Upper lobe of left lung (tissue), 6 donors: Measurements from ENCODE around the gene AFF4. TPM values are rescaled to one million over a fixed set of nuclear protein-coding genes. Genes with fewer than 3 reads are reported as not detected.
"Not testable (repeated sequence)": the region's sequence is repeated elsewhere in the genome, so short reads cannot be mapped to it uniquely, and the experiment has no call there.

ENCODE experiments used
- ATAC-seq, 2 donors: fragments of 200-7000 bp; cut with Tn5 transposase; one replicate each; pipeline ENCODE4 v1.9.1; 2022; ENCODE audit warnings: mild to moderate bottlenecking in 2 of 2, moderate library complexity in 2 of 2; ENCODE audit not compliant: low FRiP score in 2 of 2
- DNase-seq, 2 donors: peaks; one replicate each; pipeline ENCODE4 v3.0.0-alpha.2; 2019 to 2020
- H3K27ac ChIP-seq, 4 donors: fragments of 200-600 bp; sonication (generic); one replicate each; pipeline ENCODE4 v1.5.1; 2016 to 2019
- H3K27me3 ChIP-seq, 4 donors: fragments of 200-600 bp; sonication (generic); one replicate each; pipeline ENCODE4 v1.5.1; 2017 to 2019
- H3K36me3 ChIP-seq, 4 donors: fragments of 200-600 bp; sonication (generic); one replicate each; pipeline ENCODE4 v1.5.1; 2016 to 2019
- H3K4me1 ChIP-seq, 4 donors: fragments of 200-600 bp; sonication (generic); one replicate each; pipeline ENCODE4 v1.5.1; 2018 to 2019
- H3K4me3 ChIP-seq, 4 donors: fragments of 200-600 bp; sonication (generic); one replicate each; pipeline ENCODE4 v1.5.1; 2017 to 2019; ENCODE audit warnings: mild to moderate bottlenecking in 2 of 4, moderate library complexity in 1 of 4
- H3K9me3 ChIP-seq, 4 donors: fragments of 200-600 bp; sonication (generic); one replicate each; pipeline ENCODE4 v1.5.1; 2018 to 2019
- EP300 ChIP-seq, 4 donors: sonication (generic); formaldehyde crosslinking; IDR thresholded peaks; one replicate each; pipeline ENCODE4 v1.5.1; 2017; ENCODE audit warnings: antibody characterized with exemption in 4 of 4, control low read depth in 2 of 4
- POLR2A ChIP-seq, 4 donors: fragments of 450-650 bp; IDR thresholded peaks; one replicate each; pipeline ENCODE4 v1.5.1; 2016 to 2017; ENCODE audit warnings: antibody characterized with exemption in 4 of 4, mild to moderate bottlenecking in 2 of 4
- POLR2AphosphoS5 ChIP-seq, 2 donors: sonication (generic); formaldehyde crosslinking; IDR thresholded peaks; one replicate each; pipeline ENCODE4 v1.5.1; 2017; ENCODE audit warnings: antibody characterized with exemption in 2 of 2
- WGBS, 2 donors: methylation state at CpG; one replicate each; pipeline ENCODE4 v1.1.5; 2017 to 2018; 5-methylcytosine and 5-hydroxymethylcytosine counted together
- total RNA-seq, 6 donors: library from RNA; depleted of rRNA in 4 of 6; stranded (reverse); fragments of >200 nt in 4 of 6; gene quantifications; one replicate each; pipeline versions ENCODE4 v1.1.0 to v1.2.1, GENCODE V29; 2016 to 2021
- TF ChIP-seq, protein P1 (sequence below), 6 experiments: fragments of 450-650 bp in 4 of 6; fragments of 200-600 bp in 2 of 6; sonication (generic) in 2 of 6; IDR thresholded peaks; one replicate each; pipeline ENCODE4 v1.5.1; 2016 to 2019; ENCODE audit warnings: antibody characterized with exemption in 6 of 6
- donor health status: DM: no; HTN: no; CAD: no; lungs with moderate emphysema.
- donor health status: DM: no; HTN: yes; CAD: no; lungs with severe emphysema.

The AFF4 gene, protein sequence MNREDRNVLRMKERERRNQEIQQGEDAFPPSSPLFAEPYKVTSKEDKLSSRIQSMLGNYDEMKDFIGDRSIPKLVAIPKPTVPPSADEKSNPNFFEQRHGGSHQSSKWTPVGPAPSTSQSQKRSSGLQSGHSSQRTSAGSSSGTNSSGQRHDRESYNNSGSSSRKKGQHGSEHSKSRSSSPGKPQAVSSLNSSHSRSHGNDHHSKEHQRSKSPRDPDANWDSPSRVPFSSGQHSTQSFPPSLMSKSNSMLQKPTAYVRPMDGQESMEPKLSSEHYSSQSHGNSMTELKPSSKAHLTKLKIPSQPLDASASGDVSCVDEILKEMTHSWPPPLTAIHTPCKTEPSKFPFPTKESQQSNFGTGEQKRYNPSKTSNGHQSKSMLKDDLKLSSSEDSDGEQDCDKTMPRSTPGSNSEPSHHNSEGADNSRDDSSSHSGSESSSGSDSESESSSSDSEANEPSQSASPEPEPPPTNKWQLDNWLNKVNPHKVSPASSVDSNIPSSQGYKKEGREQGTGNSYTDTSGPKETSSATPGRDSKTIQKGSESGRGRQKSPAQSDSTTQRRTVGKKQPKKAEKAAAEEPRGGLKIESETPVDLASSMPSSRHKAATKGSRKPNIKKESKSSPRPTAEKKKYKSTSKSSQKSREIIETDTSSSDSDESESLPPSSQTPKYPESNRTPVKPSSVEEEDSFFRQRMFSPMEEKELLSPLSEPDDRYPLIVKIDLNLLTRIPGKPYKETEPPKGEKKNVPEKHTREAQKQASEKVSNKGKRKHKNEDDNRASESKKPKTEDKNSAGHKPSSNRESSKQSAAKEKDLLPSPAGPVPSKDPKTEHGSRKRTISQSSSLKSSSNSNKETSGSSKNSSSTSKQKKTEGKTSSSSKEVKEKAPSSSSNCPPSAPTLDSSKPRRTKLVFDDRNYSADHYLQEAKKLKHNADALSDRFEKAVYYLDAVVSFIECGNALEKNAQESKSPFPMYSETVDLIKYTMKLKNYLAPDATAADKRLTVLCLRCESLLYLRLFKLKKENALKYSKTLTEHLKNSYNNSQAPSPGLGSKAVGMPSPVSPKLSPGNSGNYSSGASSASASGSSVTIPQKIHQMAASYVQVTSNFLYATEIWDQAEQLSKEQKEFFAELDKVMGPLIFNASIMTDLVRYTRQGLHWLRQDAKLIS
- 10 to 100 TPM; 60.8 to 94.5 (median 72.8) TPM for total RNA-seq

DNA sequence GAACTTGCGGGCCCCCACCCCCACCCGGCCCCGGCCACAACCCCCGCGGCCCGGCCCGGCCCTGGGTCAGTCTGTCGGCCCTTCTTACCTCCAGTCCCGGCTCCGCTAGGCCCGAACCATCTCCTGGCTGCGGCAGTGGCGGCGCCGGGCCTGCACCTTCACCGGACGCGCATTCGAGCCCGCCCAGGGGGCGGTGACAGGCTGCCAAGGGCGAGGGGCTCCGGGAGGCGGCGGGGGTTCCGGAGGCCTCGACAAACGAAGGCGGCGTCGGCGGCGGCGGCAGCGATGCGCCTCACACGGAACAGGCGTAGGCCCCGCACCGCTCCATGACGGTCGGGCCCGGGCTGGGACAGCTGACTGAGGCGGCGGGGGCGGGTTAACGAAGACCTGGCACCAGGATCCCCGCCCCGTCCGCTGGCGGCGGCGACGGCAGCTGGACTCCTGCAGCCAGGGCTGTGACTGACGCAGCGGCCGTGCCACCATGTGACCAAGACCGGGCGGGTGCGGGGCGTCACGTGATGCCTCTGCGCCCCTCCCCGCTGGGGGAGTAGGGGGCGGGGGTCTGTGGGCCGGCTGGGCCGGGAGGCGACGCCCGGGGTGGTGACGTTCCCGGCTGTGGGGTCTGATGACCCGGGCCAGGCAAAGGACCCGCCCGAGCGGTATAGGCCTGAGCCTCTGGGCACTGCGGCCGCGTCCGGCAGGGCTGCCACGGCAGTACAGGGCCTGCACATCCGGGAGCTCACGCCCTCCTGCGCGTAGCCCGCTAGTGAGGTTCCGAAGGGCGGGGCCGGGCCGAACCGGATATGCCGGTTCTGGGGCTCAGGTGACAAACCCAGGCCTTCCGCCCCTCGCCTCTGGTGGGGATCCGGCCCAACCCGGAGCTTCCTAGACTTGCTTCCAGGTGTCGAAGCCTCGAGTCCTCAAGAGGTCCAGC lies at the start of gene AFF4:
Gene AFF4 (minus strand): TSS at position 464 of the 934 bp plus-strand sequence. CDS start 26,445 bp downstream, outside the sequence.
- H3K4me3 ChIP-seq: peak within 1 kb of the TSS; percentile 73 to 88 (median 86)
- H3K27me3 ChIP-seq: no peaks in the 10 kb centered on the region
- peak within 1 kb of the TSS; percentile 98 to 100 (median 99) for H3K27ac ChIP-seq
- no peaks in the 10 kb centered on the region for H3K9me3 ChIP-seq
- 1 to 2% methylated on average over 19 to 32 of the region's 98 CpGs for WGBS, 2 donors
- peaks cover 15 to 36% (median 24%) of the 10 kb centered on the region in 4 donors for H3K4me1 ChIP-seq
- TF ChIP-seq POLR2A (IDR thresholded peaks at IDR 0.05) (peak; percentile 68 to 99 (median 98)), EP300 (IDR thresholded peaks at IDR 0.05) (peak in 1 of 4 donors; percentile 85), POLR2AphosphoS5 (IDR thresholded peaks at IDR 0.05) (peak; percentile 98 to 99)
- TF ChIP-seq, protein P1, sequence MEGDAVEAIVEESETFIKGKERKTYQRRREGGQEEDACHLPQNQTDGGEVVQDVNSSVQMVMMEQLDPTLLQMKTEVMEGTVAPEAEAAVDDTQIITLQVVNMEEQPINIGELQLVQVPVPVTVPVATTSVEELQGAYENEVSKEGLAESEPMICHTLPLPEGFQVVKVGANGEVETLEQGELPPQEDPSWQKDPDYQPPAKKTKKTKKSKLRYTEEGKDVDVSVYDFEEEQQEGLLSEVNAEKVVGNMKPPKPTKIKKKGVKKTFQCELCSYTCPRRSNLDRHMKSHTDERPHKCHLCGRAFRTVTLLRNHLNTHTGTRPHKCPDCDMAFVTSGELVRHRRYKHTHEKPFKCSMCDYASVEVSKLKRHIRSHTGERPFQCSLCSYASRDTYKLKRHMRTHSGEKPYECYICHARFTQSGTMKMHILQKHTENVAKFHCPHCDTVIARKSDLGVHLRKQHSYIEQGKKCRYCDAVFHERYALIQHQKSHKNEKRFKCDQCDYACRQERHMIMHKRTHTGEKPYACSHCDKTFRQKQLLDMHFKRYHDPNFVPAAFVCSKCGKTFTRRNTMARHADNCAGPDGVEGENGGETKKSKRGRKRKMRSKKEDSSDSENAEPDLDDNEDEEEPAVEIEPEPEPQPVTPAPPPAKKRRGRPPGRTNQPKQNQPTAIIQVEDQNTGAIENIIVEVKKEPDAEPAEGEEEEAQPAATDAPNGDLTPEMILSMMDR (IDR thresholded peaks at IDR 0.05): peak in 3 of 6 experiments; percentile 13 to 39 (median 33)
- H3K36me3 ChIP-seq: no peaks in the 10 kb centered on the region
- ATAC-seq (peak; percentile 97), DNase-seq (peak; percentile 98 to 99)

DNA sequence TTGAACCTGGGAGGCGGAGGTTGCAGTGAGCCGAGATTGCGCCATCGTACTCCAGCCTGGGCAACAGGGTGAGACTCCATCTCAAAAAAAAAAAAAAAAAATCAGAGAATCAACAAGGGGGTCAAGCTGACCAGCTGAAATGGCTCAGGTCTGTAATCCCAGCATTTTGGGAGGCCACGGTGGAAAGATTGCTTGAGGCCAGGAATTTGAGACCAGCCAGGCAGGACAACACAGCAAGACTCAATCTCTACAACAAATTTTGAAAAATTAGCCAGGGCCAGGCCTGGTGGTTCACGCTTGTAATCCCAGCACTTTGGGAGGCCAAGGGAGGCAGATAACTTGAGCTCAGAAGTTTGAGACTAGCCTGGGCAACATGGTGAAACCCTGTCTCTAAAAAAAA lies 45.0 kb upstream of the AFF4 start:
- H3K27me3 ChIP-seq, ATAC-seq, H3K9me3 ChIP-seq, H3K4me1 ChIP-seq, DNase-seq, H3K27ac ChIP-seq, H3K4me3 ChIP-seq: not testable (repeated sequence)
- peaks cover 10 to 40% (median 18%) of the 10 kb centered on the region in 4 donors for H3K36me3 ChIP-seq
- 79 to 81% methylated on average over 6 of the region's 6 CpGs for WGBS, 2 donors

GRCh38 chr5:133006653-133007052 lies 43.2 kb upstream of the AFF4 start:
- H3K27ac ChIP-seq: no peak overlapping the region
- peaks cover 13 to 53% (median 25%) of the 10 kb centered on the region in 4 donors for H3K36me3 ChIP-seq
- no peaks in the 10 kb centered on the region for H3K9me3 ChIP-seq
- H3K4me3 ChIP-seq: no peak overlapping the region
- no peak for ATAC-seq
- no peak for DNase-seq
- TF ChIP-seq POLR2A (IDR thresholded peaks at IDR 0.05) (no peak), EP300 (IDR thresholded peaks at IDR 0.05) (no peak), POLR2AphosphoS5 (IDR thresholded peaks at IDR 0.05) (no peak)
- TF ChIP-seq, protein P1 (IDR thresholded peaks at IDR 0.05): no peak
- 66 to 69% methylated on average over 1 of the region's 1 CpG for WGBS, 2 donors
- H3K27me3 ChIP-seq: no peaks in the 10 kb centered on the region
- no peaks in the 10 kb centered on the region for H3K4me1 ChIP-seq

DNA sequence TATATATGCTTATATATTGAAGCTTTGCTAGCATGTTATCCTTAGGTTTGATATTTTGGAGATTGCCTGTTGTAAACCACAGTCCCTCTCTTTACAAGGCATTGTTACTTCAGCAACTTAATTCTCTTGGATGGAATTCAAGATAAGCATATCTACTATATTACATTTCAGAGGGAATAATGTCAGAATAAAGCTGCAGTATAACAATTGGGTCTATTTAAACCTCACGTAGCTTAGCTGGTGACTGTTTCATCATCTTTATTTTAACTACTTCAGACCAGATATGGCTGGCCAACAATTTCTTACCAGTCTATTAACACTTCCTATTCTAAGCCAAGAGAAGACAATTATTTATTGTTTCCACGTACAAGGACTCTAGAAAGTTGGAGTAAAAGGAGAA lies 35.8 kb upstream of the AFF4 start:
- no peaks in the 10 kb centered on the region for H3K27me3 ChIP-seq
- DNase-seq: no peak
- WGBS, 2 donors: 76 to 80% methylated on average over 2 of the region's 2 CpGs
- H3K27ac ChIP-seq: no peak overlapping the region
- no peak overlapping the region for H3K4me3 ChIP-seq
- peaks cover 3 to 44% (median 18%) of the 10 kb centered on the region in 4 donors for H3K36me3 ChIP-seq
- H3K4me1 ChIP-seq: no peaks in the 10 kb centered on the region
- TF ChIP-seq, protein P1 (IDR thresholded peaks at IDR 0.05): no peak
- no peak for TF ChIP-seq POLR2AphosphoS5 (IDR thresholded peaks at IDR 0.05)
- no peak for TF ChIP-seq POLR2A (IDR thresholded peaks at IDR 0.05)
- no peak for TF ChIP-seq EP300 (IDR thresholded peaks at IDR 0.05)
- no peak for ATAC-seq
- H3K9me3 ChIP-seq: no peaks in the 10 kb centered on the region
